Activated T-helper 17 cell treated with anti-CD3 and anti-CD28 coated beads, Interleukin-2, amount 50 U/mL, for 72 hours (primary cell): ENCODE data around the gene BICD2. TPM values are rescaled to one million over a fixed set of nuclear protein-coding genes. Genes with fewer than 3 reads are reported as not detected.

ENCODE experiments used
- ATAC-seq: fragments of 150-1000 bp; cut with Tn5 transposase; replicated peaks from 2 replicates; pipeline ENCODE4 v1.10.0; 2021; ENCODE audit warnings: mild to moderate bottlenecking, moderate library complexity
- H3K27ac Mint-ChIP-seq: one replicate; pipeline ENCODE4 v1.8.0; 2022; ENCODE audit warnings: mixed read lengths
- H3K27me3 Mint-ChIP-seq: one replicate; pipeline ENCODE4 v1.8.0; 2022; ENCODE audit warnings: mixed read lengths
- H3K36me3 Mint-ChIP-seq: one replicate; pipeline ENCODE4 v1.8.0; 2022; ENCODE audit warnings: low read depth, mild to moderate bottlenecking, mixed read lengths
- H3K4me1 Mint-ChIP-seq: one replicate; pipeline ENCODE4 v1.8.0; 2022; ENCODE audit warnings: mixed read lengths
- H3K4me3 Mint-ChIP-seq: one replicate; pipeline ENCODE4 v1.8.0; 2022; ENCODE audit warnings: mild to moderate bottlenecking, mixed read lengths
- H3K9me3 Mint-ChIP-seq: one replicate; pipeline ENCODE4 v1.8.0; 2022; ENCODE audit warnings: mixed read lengths
- total RNA-seq, 2 donors: library from RNA; stranded (reverse); gene quantifications; one replicate each; pipeline ENCODE4 v1.2.3, GENCODE V29; 2022

The BICD2 gene
- total RNA-seq, 2 donors from 2014 or later, result 14.2 to 24.9 TPM

DNA sequence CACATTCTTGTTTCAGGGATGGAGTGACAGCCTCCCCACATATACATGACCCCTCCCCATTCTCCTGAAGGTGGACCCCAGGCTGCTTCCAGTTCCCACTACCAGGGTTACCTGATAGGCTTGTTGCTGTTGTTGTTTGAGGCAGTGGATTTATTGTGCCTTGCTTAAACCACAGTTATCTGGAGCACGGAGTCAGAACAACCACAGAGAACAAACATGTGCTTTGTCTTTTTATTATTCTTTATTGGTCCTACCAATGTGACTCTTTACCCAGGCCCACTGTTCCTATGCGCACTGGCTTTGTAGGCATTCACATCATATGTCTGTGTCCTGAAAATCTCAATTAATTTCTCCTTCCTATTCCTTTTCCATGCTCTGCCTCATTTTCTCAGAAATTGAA lies 53.5 kb downstream of the BICD2 start:
- ATAC-seq, result no peak
- H3K4me3 Mint-ChIP-seq, result peak overlapping the region; percentile 72
- no peaks in the 10 kb centered on the region for H3K9me3 Mint-ChIP-seq
- H3K36me3 Mint-ChIP-seq, result peaks cover 56% of the 10 kb centered on the region
- H3K4me1 Mint-ChIP-seq, result peaks cover 25% of the 10 kb centered on the region
- peak overlapping the region; percentile 91 for H3K27ac Mint-ChIP-seq
- no peaks in the 10 kb centered on the region for H3K27me3 Mint-ChIP-seq

DNA sequence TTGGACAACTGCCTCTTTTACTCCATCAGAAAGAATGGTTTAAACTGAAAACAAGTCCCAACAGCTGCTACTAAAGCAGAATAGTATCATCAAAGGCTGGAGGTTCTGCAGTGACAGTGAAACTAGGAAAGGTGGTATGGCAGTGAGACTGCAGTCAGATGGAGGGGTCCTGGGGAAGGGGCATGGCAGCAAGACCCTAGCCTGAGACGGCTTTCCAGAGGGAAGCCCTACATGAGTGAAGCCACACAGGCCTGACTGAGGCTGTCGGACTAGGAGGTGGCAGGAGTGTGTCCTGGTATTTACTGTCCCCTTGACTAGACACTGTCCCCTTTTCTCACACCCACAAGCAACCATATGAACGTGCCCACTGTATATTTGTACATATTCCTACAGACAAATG lies 54.3 kb downstream of the BICD2 start:
- H3K4me1 Mint-ChIP-seq, result peaks cover 28% of the 10 kb centered on the region
- no peak for ATAC-seq
- H3K27me3 Mint-ChIP-seq, result no peaks in the 10 kb centered on the region
- peaks cover 57% of the 10 kb centered on the region for H3K36me3 Mint-ChIP-seq
- H3K27ac Mint-ChIP-seq, result peak overlapping the region; percentile 91
- H3K4me3 Mint-ChIP-seq, result no peak overlapping the region
- no peaks in the 10 kb centered on the region for H3K9me3 Mint-ChIP-seq

GRCh38 chr9:92709954-92710353 lies 54.7 kb downstream of the BICD2 start:
- Mint-ChIP-seq H3K4me1 (peaks cover 28% of the 10 kb centered on the region), H3K27ac (peak overlapping the region; percentile 91)
- ATAC-seq, result no peak

DNA sequence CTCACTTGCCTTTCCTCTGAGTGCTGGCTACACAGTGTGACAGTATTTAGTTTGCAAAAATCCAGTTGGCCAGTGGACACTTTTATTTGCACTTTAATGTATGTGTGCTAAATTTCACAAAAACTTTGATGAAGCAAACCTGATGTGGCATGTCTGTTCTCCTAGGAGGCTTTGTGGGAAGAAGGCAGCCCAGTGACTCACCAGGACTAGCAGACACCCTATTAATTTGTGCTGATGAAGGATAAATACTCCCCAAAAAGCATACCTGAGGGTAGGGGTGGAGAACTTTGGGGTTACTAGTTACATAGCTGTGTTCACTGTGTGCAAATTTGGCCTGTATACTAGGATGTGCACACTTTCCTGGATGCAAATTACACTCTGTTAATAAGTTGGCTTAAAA lies 55.4 kb downstream of the BICD2 start:
- no peak overlapping the region for H3K4me3 Mint-ChIP-seq
- ATAC-seq, result no peak
- no peaks in the 10 kb centered on the region for H3K27me3 Mint-ChIP-seq
- H3K27ac Mint-ChIP-seq, result no peak overlapping the region
- peaks cover 54% of the 10 kb centered on the region for H3K36me3 Mint-ChIP-seq
- peaks cover 28% of the 10 kb centered on the region for H3K4me1 Mint-ChIP-seq
- no peaks in the 10 kb centered on the region for H3K9me3 Mint-ChIP-seq

More at GRCh38 chr9:92709954-92710353, 54.7 kb downstream of the BICD2 start:
- Mint-ChIP-seq H3K27me3 (no peaks in the 10 kb centered on the region), H3K36me3 (peaks cover 57% of the 10 kb centered on the region), H3K9me3 (no peaks in the 10 kb centered on the region), H3K4me3 (no peak overlapping the region)

GRCh38 chr9:92707530-92707929 lies 57.1 kb downstream of the BICD2 start:
- Mint-ChIP-seq H3K4me1 (peaks cover 23% of the 10 kb centered on the region), H3K9me3 (no peaks in the 10 kb centered on the region), H3K36me3 (peaks cover 42% of the 10 kb centered on the region), H3K27ac (peak overlapping the region; percentile 10), H3K4me3 (no peak overlapping the region), H3K27me3 (no peaks in the 10 kb centered on the region)
- no peak for ATAC-seq

DNA sequence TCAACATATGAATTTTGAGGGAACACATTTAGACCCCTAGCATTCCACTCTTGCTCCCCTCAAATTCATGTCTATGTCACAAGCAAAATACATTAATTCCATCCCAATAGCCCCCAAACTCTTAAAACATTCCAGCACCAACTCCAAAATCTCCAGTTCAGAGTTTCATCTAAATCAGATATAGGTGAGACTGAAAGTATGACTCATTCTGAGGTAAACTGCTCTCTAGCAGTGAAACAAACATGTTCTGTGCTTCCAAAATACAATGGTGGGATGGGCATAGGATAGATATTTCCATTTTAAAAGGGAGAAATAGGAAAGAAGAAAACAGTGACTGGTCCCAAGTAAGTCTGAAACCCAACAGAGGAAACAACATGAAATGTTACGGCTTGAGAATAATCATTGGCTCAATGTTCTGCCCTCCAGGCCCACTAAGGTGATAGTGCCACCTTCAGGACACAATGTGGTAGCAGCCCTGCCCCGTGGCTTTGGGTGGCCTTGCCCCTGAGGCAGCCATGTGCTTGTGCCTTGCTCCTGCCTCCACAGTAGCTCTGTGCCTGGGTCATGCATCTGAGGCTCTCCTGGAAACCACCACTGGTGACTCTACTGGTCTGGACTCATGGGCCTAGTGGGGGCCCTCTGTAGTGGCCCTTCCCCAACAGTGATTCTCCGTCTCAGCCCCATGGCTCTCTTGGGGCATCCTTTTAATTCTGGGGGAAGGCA lies 58.3 kb downstream of the BICD2 start:
- Mint-ChIP-seq H3K36me3 (peaks cover 31% of the 10 kb centered on the region), H3K27me3 (no peaks in the 10 kb centered on the region), H3K9me3 (no peaks in the 10 kb centered on the region), H3K27ac (peak overlapping the region; percentile 10), H3K4me1 (peaks cover 12% of the 10 kb centered on the region), H3K4me3 (no peak overlapping the region)
- ATAC-seq, result peak; percentile 91

GRCh38 chr9:92704528-92704927 lies 60.1 kb downstream of the BICD2 start:
- Mint-ChIP-seq H3K27ac (peak overlapping the region; percentile 63), H3K4me1 (peaks cover 8% of the 10 kb centered on the region), H3K4me3 (no peak overlapping the region), H3K36me3 (peaks cover 21% of the 10 kb centered on the region), H3K9me3 (no peaks in the 10 kb centered on the region), H3K27me3 (no peaks in the 10 kb centered on the region)
- no peak for ATAC-seq

GRCh38 chr9:92696619-92697018 lies 68.0 kb downstream of the BICD2 start:
- Mint-ChIP-seq H3K36me3 (no peaks in the 10 kb centered on the region), H3K4me3 (no peak overlapping the region), H3K27ac (no peak overlapping the region), H3K9me3 (peaks cover 21% of the 10 kb centered on the region), H3K4me1 (no peaks in the 10 kb centered on the region), H3K27me3 (no peaks in the 10 kb centered on the region)
- no peak for ATAC-seq

DNA sequence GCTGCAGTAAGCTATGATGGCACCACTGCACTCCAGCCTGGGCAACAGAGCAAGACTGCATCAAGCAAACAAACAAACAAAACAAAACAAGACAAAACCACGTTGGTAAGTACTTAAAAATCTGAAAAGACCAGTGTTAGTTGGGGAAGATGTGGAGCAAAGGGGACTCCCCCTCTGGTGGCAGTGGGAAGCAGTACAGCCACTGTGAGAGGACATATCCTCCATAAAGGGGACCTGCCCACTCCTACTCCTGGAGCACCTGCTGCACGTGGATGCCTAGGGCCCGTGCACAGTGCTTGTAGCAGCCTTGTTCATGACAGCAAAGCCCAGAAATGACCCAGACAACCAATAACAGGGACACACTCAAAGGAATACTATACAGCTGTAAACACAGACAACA lies 77.7 kb downstream of the BICD2 start:
- Mint-ChIP-seq H3K27me3 (no peaks in the 10 kb centered on the region), H3K36me3 (no peaks in the 10 kb centered on the region), H3K27ac (no peak overlapping the region), H3K9me3 (peaks cover 7% of the 10 kb centered on the region), H3K4me1 (peaks cover 5% of the 10 kb centered on the region), H3K4me3 (no peak overlapping the region)
- ATAC-seq, result no peak

DNA sequence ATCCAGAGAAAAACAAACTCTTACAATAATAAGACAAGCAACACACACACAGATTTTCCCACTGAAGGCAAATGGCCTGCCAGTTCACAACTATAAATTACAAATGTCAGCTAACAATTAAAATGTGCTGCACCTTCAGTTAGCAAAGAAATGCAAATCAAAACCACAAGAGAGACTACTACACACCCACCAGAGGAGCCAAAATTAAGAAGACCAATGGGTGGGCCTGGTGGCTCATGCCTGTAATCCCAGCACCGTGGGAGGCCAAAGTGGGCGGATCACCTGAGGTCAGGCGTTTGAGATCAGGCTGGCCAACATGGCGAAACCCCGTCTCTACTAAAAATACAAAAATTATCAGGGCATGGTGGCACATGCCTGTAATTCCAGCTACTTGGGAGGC lies 79.6 kb downstream of the BICD2 start:
- no peaks in the 10 kb centered on the region for H3K36me3 Mint-ChIP-seq
- H3K27ac Mint-ChIP-seq, result no peak overlapping the region
- no peaks in the 10 kb centered on the region for H3K27me3 Mint-ChIP-seq
- peaks cover 5% of the 10 kb centered on the region for H3K4me1 Mint-ChIP-seq
- H3K9me3 Mint-ChIP-seq, result peaks cover 2% of the 10 kb centered on the region
- no peak for ATAC-seq
- H3K4me3 Mint-ChIP-seq, result no peak overlapping the region

- H3K27me3 Mint-ChIP-seq, result no peaks in the 10 kb centered on the region
- H3K4me3 Mint-ChIP-seq, result no peak overlapping the region
- no peaks in the 10 kb centered on the region for H3K36me3 Mint-ChIP-seq
- ATAC-seq, result no peak
- no peaks in the 10 kb centered on the region for H3K9me3 Mint-ChIP-seq
- H3K4me1 Mint-ChIP-seq, result peaks cover 5% of the 10 kb centered on the region
- no peak overlapping the region for H3K27ac Mint-ChIP-seq
These were observed 82.4 kb downstream of the BICD2 start for GRCh38 chr9:92682269-92682668.

- no peak for ATAC-seq
- Mint-ChIP-seq H3K4me3 (no peak overlapping the region), H3K36me3 (no peaks in the 10 kb centered on the region), H3K27me3 (no peaks in the 10 kb centered on the region), H3K27ac (no peak overlapping the region), H3K4me1 (peaks cover 5% of the 10 kb centered on the region), H3K9me3 (no peaks in the 10 kb centered on the region)
These were observed 84.2 kb downstream of the BICD2 start for GRCh38 chr9:92680166-92681119.

DNA sequence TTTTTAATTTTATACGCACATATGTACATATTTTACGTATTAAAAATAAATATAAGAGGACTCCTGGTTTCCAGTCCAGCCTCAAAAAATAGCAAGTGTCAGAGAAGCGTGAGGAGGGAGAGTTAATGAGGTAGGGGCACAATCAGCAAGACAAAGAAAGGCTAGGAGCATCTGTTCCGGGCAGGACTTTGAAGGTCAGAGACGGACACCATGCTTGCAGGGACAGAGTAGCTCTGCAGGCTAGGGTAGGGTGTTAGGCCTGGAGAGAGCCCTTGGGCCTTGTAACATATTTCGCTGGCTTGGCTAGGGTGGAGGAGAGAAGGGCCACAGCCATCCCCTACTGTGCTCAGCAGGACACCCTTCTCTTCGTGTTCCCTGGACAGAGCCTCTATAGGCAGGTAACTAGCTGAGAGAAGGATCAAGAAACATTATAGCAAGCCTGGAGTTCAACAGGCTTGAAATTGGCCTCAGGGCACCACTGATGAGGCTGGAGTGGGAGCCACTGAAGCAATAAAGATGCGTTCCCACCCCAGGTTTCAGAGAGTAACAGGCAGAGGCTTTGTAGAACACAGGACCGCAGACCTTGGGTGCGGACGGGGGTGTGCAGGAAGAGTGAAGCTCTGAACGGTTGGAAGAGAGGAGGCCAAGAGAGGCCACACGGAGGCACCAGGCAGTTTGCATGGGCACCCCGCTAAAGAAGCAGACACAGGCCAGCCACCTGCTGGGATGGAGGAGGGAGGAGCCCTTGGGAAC lies 85.0 kb downstream of the BICD2 start:
- no peaks in the 10 kb centered on the region for H3K4me1 Mint-ChIP-seq

DNA sequence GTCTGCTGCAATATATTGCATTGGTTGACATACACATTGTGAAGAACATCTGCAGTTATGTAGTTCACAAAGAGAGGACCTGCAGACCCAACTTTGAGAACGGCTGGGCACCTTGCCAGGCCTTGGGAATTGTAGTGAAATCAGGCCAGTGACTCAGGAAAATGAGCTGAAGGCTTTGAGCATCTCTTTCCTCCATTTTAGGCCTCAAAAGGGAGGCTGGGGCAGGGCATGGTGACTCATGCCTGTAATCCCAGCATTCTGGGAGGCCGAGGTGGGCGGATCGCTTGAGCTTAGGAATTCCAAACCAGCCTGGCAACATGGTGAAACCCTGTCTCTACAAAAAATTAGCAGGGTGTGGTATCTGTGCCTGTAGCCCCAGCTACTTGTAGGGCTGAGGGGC lies 93.3 kb downstream of the BICD2 start:
- Mint-ChIP-seq H3K27ac (no peak overlapping the region), H3K4me3 (peak overlapping the region; percentile 90), H3K4me1 (peaks cover 16% of the 10 kb centered on the region), H3K36me3 (peaks cover 12% of the 10 kb centered on the region), H3K9me3 (no peaks in the 10 kb centered on the region), H3K27me3 (no peaks in the 10 kb centered on the region)
- no peak for ATAC-seq

More for the DNA sequence above, 85.0 kb downstream of the BICD2 start:
- H3K4me3 Mint-ChIP-seq, result no peak overlapping the region
- H3K27me3 Mint-ChIP-seq, result no peaks in the 10 kb centered on the region
- H3K36me3 Mint-ChIP-seq, result no peaks in the 10 kb centered on the region
- no peaks in the 10 kb centered on the region for H3K9me3 Mint-ChIP-seq
- H3K27ac Mint-ChIP-seq, result no peak overlapping the region
- ATAC-seq, result no peak
